ENCODE data around the gene AR. TPM values are rescaled to one million over a fixed set of nuclear protein-coding genes. Genes with fewer than 3 reads are reported as not detected.

Gene AR
- polyA plus RNA-seq, 1 donor (not counting 4 experiments of a cell fraction or from before 2014, with no cell fraction given), result 0.47 TPM

DNA sequence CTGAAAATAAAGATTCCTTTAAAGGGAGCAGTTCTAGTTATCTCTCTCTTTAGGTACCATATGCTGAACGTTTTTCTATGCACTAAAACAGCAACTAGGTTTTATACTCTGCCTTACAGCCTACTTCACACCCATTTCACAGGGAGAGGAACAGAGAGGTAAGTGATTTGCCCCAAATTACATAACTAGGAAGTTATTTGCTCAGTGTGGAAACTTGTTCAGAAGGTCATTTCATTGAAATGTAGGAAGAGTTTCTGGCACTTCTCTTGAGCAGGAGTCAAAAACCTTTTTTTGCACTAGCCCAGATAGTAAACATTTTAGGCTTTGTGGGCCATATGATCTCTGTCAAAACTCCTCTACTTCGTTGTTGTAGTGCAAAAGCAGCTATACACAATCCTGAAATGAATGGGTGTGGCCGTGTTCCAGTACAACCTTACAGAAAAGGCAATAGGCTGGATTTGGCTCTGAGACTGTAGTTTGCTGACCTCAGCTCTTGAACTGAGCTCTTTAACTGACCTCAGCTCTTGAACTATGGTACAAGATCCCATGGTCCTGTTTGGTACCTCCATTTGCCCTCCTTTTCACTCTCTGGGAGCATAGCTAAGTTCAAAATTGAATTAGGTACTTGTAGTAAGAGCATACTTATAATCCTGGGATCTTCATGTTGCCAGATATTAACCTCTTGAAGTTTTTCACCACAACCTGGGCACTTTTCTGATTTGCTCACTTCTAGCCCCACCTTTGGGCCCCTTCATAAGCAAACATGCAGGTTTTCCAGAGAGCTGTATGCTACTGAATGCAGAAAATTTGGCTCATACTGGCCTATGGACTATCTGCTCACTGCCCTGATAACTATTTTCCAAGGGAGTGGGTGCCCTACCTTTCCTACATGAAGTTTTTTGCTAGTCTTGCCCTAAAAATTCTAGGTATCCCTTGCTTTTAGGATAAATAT is 53.3 kb downstream of the AR start:
- Histone ChIP-seq H2AFZ (ENCODE audit: control insufficient read depth, low read length) (no peak overlapping the region), H3K36me3 (ENCODE audit: control insufficient read depth in 2 of 2, extremely low read depth in 1 of 2, insufficient read depth in 2 of 2, low read length in 2 of 2) (no peaks in the 10 kb centered on the region), H3K9ac (ENCODE audit: control insufficient read depth, extremely low read depth, insufficient read depth, low read length) (no peak overlapping the region), H3K27ac (ENCODE audit: control insufficient read depth, insufficient read depth, low read length) (no peak overlapping the region), H3K9me3 (ENCODE audit: control insufficient read depth, low read depth, low read length) (no peaks in the 10 kb centered on the region), H3K4me2 (ENCODE audit: control insufficient read depth, extremely low read depth, insufficient read depth, low read depth, low read length) (no peak overlapping the region), H3K27me3 (ENCODE audit: control insufficient read depth, extremely low read depth, insufficient read depth, low read length) (no peaks in the 10 kb centered on the region), H3K9me1 (ENCODE audit: control insufficient read depth, extremely low read depth, insufficient read depth, low read length) (no peaks in the 10 kb centered on the region), H3K79me2 (ENCODE audit: control insufficient read depth, insufficient read depth, low read length) (no peaks in the 10 kb centered on the region), H4K20me1 (ENCODE audit: control insufficient read depth, extremely low read depth, insufficient read depth, low read length) (no peaks in the 10 kb centered on the region), H3K4me3 (ENCODE audit: control insufficient read depth in 2 of 3, extremely low read depth in 1 of 3, insufficient read depth in 2 of 3, low read depth in 1 of 3, low read length in 3 of 3) (no peak overlapping the region), H3K4me1 (ENCODE audit: control insufficient read depth, extremely low read depth, insufficient read depth, low read length) (no peaks in the 10 kb centered on the region)
- TF ChIP-seq EZH2 (IDR thresholded peaks at IDR 0.05; ENCODE audit: low read length), result no peak
- TF ChIP-seq, protein P1, sequence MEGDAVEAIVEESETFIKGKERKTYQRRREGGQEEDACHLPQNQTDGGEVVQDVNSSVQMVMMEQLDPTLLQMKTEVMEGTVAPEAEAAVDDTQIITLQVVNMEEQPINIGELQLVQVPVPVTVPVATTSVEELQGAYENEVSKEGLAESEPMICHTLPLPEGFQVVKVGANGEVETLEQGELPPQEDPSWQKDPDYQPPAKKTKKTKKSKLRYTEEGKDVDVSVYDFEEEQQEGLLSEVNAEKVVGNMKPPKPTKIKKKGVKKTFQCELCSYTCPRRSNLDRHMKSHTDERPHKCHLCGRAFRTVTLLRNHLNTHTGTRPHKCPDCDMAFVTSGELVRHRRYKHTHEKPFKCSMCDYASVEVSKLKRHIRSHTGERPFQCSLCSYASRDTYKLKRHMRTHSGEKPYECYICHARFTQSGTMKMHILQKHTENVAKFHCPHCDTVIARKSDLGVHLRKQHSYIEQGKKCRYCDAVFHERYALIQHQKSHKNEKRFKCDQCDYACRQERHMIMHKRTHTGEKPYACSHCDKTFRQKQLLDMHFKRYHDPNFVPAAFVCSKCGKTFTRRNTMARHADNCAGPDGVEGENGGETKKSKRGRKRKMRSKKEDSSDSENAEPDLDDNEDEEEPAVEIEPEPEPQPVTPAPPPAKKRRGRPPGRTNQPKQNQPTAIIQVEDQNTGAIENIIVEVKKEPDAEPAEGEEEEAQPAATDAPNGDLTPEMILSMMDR (optimal IDR thresholded peaks at IDR 0.05 in 1 of 3, IDR thresholded peaks at IDR 0.05 in 1 of 3, conservative IDR thresholded peaks at IDR 0.05 in 1 of 3; ENCODE audit: extremely low read depth in 1 of 3, insufficient read depth in 2 of 3, low read length in 3 of 3), result no peak
- no peak for FAIRE-seq
- DNase-seq (ENCODE audit: low read depth, low spot score), result no peak
- dilution Hi-C loops (cut with MboI; ENCODE audit: extremely low pct_ligation_motif_present, low sequenced_read_pairs), result no loop called here

DNA sequence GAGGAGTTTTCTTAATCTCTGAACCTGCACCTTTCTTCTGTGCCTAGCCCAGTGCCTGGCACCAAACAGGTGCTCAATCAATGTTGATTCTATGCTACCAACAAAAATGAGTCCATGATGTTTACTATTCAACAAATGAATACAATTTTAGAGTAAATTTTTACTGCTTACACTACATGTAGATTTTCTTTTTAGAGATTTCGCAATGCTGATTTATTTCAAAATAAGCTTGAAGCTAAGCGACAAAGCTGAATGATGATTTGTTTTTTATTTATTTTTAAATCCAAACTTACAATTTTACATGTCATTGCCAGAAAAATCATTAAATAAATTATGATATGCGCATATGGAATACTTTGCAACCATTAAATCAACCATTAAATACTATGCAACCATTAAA is 55.7 kb downstream of the AR start:
- Histone ChIP-seq H3K4me3 (ENCODE audit: control insufficient read depth in 2 of 3, extremely low read depth in 1 of 3, insufficient read depth in 2 of 3, low read depth in 1 of 3, low read length in 3 of 3) (no peak overlapping the region), H3K36me3 (ENCODE audit: control insufficient read depth in 2 of 2, extremely low read depth in 1 of 2, insufficient read depth in 2 of 2, low read length in 2 of 2) (no peaks in the 10 kb centered on the region), H3K27ac (ENCODE audit: control insufficient read depth, insufficient read depth, low read length) (no peak overlapping the region), H3K4me1 (ENCODE audit: control insufficient read depth, extremely low read depth, insufficient read depth, low read length) (no peaks in the 10 kb centered on the region), H4K20me1 (ENCODE audit: control insufficient read depth, extremely low read depth, insufficient read depth, low read length) (no peaks in the 10 kb centered on the region), H3K9ac (ENCODE audit: control insufficient read depth, extremely low read depth, insufficient read depth, low read length) (no peak overlapping the region), H3K4me2 (ENCODE audit: control insufficient read depth, extremely low read depth, insufficient read depth, low read depth, low read length) (no peak overlapping the region), H3K79me2 (ENCODE audit: control insufficient read depth, insufficient read depth, low read length) (no peaks in the 10 kb centered on the region), H3K27me3 (ENCODE audit: control insufficient read depth, extremely low read depth, insufficient read depth, low read length) (no peaks in the 10 kb centered on the region), H3K9me3 (ENCODE audit: control insufficient read depth, low read depth, low read length) (no peaks in the 10 kb centered on the region), H2AFZ (ENCODE audit: control insufficient read depth, low read length) (no peak overlapping the region), H3K9me1 (ENCODE audit: control insufficient read depth, extremely low read depth, insufficient read depth, low read length) (no peaks in the 10 kb centered on the region)
- DNase-seq (ENCODE audit: low read depth, low spot score) (no peak), FAIRE-seq (no peak)
- TF ChIP-seq, protein P1 (optimal IDR thresholded peaks at IDR 0.05 in 1 of 3, IDR thresholded peaks at IDR 0.05 in 1 of 3, conservative IDR thresholded peaks at IDR 0.05 in 1 of 3; ENCODE audit: extremely low read depth in 1 of 3, insufficient read depth in 2 of 3, low read length in 3 of 3), result no peak
- no peak for TF ChIP-seq EZH2 (IDR thresholded peaks at IDR 0.05; ENCODE audit: low read length)
- dilution Hi-C loops (cut with MboI; ENCODE audit: extremely low pct_ligation_motif_present, low sequenced_read_pairs), result no loop called here
